GM18508 (cell line): ENCODE measurements around the gene USP17L28.
"Not testable (repeated sequence)": the region's sequence is repeated elsewhere in the genome, so short reads cannot be mapped to it uniquely, and the experiment has no call there.

Source experiments
- ATAC-seq: cut with Tn5 transposase; IDR thresholded peaks from one replicate; pipeline ENCODE4 v1.9.1; 2021; ENCODE audit warnings: moderate number of reproducible peaks; ENCODE audit not compliant: insufficient read depth, unreplicated experiment

USP17L28 gene

GRCh38 chr4:9348593-9348992 is at the start of gene USP17L28:
Gene USP17L28, plus strand, starts transcription at chr4:9348893. Its CDS starts 0 bp downstream, at chr4:9348893.
- ATAC-seq = not testable (repeated sequence)

GRCh38 chr4:9324191-9324590 is 24.5 kb upstream of the USP17L28 start:
- not testable (repeated sequence) for ATAC-seq

GRCh38 chr4:9324865-9325264 is 23.8 kb upstream of the USP17L28 start, which contains the start of gene USP17L24:
Gene USP17L24, plus strand, starts transcription at chr4:9325165. Its CDS starts 0 bp downstream, at chr4:9325165.
- not testable (repeated sequence) for ATAC-seq

- not testable (repeated sequence) for ATAC-seq
These were observed 19.1 kb upstream of the USP17L28 start, which contains the start of gene USP17L25 for GRCh38 chr4:9329611-9330010. Gene USP17L25, plus strand, starts transcription at chr4:9329911. Its CDS starts 0 bp downstream, at chr4:9329911.

GRCh38 chr4:9334358-9334757 is 14.3 kb upstream of the USP17L28 start, which contains the start of gene USP17L26:
Gene USP17L26, plus strand, starts transcription at chr4:9334658. Its CDS starts 0 bp downstream, at chr4:9334658.
- not testable (repeated sequence) for ATAC-seq

GRCh38 chr4:9339103-9339502 is 9.6 kb upstream of the USP17L28 start, which contains the start of gene USP17L5:
Gene USP17L5, plus strand, starts transcription at chr4:9339403. Its CDS starts 0 bp downstream, at chr4:9339403.
- not testable (repeated sequence) for ATAC-seq

GRCh38 chr4:9343848-9344247 is 4.8 kb upstream of the USP17L28 start, which contains the start of gene USP17L27:
Gene USP17L27, plus strand, starts transcription at chr4:9344148. Its CDS starts 0 bp downstream, at chr4:9344148.
- ATAC-seq = not testable (repeated sequence)

GRCh38 chr4:9350866-9351265 is 2.2 kb downstream of the USP17L28 start:
- ATAC-seq = not testable (repeated sequence)

GRCh38 chr4:9353338-9353737 is 4.6 kb downstream of the USP17L28 start, which contains the start of gene USP17L29:
Gene USP17L29, plus strand, starts transcription at chr4:9353638. Its CDS starts 0 bp downstream, at chr4:9353638.
- ATAC-seq = not testable (repeated sequence)

- not testable (repeated sequence) for ATAC-seq
These were observed 14.1 kb downstream of the USP17L28 start, which contains the start of gene USP17L30 for GRCh38 chr4:9362829-9363228. Gene USP17L30, plus strand, starts transcription at chr4:9363129. Its CDS starts 0 bp downstream, at chr4:9363129.

- ATAC-seq = not testable (repeated sequence)
These were observed 31.2 kb downstream of the USP17L28 start for GRCh38 chr4:9379881-9380280.

- not testable (repeated sequence) for ATAC-seq
These were observed 32.4 kb downstream of the USP17L28 start for GRCh38 chr4:9381012-9381534.

- ATAC-seq = no peak
These were observed 35.4 kb downstream of the USP17L28 start for GRCh38 chr4:9384126-9384525.

GRCh38 chr4:9389001-9389400 is 40.3 kb downstream of the USP17L28 start:
- ATAC-seq = not testable (repeated sequence)
